ENCODE results near the gene ERFE. TPM values are rescaled to one million over a fixed set of nuclear protein-coding genes. Genes with fewer than 3 reads are reported as not detected.
A peak's percentile ranks its signal among the peaks of the same experiment; 100 is the strongest.

The ERFE gene
- total and polyA plus RNA-seq, 10 of the 15 experiments (the other 5 are each of a cell fraction or from before 2014, with no cell fraction given) = not detected

DNA sequence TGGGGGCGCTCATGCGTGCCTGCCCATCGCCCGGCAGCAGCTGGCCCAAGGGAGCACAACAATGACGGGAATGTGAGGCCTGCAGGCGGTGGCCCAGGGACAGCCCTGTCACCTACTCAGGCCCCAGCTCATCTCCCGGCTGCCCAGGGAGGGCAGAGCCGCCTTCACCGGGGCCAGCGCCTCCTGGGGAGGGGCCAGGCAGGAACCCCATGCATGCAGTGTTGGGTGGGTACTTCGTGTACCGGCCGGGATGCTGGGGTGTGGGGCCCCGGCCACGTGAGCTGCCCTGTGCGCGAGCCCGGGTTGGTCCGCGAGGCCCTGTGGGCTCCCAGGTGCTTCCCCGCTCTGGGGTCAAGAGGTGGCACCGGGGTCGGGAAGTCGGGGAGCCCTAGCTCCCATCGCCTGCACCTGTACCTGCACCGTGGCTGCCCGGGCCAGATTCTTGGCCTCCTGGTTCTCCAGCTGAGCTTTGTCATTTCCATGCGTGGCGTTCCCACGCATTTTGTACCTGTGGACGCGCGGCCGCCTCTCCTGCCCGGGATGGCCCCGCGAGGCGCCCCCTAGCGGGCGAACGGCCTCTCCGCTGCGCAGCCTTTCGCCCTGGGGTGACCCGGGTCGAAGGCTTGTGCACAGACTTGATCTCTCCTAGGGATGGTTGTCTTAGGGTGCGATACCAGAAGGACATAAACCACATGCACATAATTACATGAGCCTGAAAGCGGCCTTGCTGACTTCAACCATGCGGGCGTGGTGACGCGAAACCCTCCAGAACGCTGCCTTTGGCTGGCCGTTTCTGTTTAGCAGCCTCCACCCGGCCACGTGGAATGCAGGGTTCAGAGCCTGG is 19.4 kb upstream of the ERFE start (continued):
- TF ChIP-seq BCL11A (IDR thresholded peaks at IDR 0.05; ENCODE audit: low read depth, low read length) = no peak
- peak; percentile 38 for TF ChIP-seq RAD21 (IDR thresholded peaks at IDR 0.05; ENCODE audit: insufficient read depth, low read depth, low read length)
- TF ChIP-seq, protein P1, sequence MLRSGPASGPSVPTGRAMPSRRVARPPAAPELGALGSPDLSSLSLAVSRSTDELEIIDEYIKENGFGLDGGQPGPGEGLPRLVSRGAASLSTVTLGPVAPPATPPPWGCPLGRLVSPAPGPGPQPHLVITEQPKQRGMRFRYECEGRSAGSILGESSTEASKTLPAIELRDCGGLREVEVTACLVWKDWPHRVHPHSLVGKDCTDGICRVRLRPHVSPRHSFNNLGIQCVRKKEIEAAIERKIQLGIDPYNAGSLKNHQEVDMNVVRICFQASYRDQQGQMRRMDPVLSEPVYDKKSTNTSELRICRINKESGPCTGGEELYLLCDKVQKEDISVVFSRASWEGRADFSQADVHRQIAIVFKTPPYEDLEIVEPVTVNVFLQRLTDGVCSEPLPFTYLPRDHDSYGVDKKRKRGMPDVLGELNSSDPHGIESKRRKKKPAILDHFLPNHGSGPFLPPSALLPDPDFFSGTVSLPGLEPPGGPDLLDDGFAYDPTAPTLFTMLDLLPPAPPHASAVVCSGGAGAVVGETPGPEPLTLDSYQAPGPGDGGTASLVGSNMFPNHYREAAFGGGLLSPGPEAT (IDR thresholded peaks at IDR 0.05; ENCODE audit: low read depth) = no peak
- TF ChIP-seq, protein P2, sequence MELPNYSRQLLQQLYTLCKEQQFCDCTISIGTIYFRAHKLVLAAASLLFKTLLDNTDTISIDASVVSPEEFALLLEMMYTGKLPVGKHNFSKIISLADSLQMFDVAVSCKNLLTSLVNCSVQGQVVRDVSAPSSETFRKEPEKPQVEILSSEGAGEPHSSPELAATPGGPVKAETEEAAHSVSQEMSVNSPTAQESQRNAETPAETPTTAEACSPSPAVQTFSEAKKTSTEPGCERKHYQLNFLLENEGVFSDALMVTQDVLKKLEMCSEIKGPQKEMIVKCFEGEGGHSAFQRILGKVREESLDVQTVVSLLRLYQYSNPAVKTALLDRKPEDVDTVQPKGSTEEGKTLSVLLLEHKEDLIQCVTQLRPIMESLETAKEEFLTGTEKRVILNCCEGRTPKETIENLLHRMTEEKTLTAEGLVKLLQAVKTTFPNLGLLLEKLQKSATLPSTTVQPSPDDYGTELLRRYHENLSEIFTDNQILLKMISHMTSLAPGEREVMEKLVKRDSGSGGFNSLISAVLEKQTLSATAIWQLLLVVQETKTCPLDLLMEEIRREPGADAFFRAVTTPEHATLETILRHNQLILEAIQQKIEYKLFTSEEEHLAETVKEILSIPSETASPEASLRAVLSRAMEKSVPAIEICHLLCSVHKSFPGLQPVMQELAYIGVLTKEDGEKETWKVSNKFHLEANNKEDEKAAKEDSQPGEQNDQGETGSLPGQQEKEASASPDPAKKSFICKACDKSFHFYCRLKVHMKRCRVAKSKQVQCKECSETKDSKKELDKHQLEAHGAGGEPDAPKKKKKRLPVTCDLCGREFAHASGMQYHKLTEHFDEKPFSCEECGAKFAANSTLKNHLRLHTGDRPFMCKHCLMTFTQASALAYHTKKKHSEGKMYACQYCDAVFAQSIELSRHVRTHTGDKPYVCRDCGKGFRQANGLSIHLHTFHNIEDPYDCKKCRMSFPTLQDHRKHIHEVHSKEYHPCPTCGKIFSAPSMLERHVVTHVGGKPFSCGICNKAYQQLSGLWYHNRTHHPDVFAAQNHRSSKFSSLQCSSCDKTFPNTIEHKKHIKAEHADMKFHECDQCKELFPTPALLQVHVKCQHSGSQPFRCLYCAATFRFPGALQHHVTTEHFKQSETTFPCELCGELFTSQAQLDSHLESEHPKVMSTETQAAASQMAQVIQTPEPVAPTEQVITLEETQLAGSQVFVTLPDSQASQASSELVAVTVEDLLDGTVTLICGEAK (IDR thresholded peaks at IDR 0.05; ENCODE audit: borderline replicate concordance) = no peak
- TF ChIP-seq YBX1 (IDR thresholded peaks at IDR 0.05) = no peak
- no peak for TF ChIP-seq NFYB (IDR thresholded peaks at IDR 0.05; ENCODE audit: insufficient read depth, low read depth, low read length)
- TF ChIP-seq MYB (IDR thresholded peaks at IDR 0.05; ENCODE audit: borderline replicate concordance, low read depth, low read length) = no peak
- TF ChIP-seq STAT3 (IDR thresholded peaks at IDR 0.05; ENCODE audit: low read depth, low read length) = no peak
- TF ChIP-seq POLR2A (IDR thresholded peaks at IDR 0.05; ENCODE audit: low read depth, low read length) = no peak
- TF ChIP-seq ZZZ3 (IDR thresholded peaks at IDR 0.05; ENCODE audit: control insufficient read depth, insufficient read length, low read depth) = no peak
- no peak for TF ChIP-seq CEBPB (IDR thresholded peaks at IDR 0.05; ENCODE audit: borderline replicate concordance in 1 of 2, low read depth in 2 of 2, low read length in 2 of 2)
- no peak for TF ChIP-seq ZNF274 (IDR thresholded peaks at IDR 0.05; ENCODE audit: insufficient read depth, insufficient read length)
- TF ChIP-seq, protein P3, sequence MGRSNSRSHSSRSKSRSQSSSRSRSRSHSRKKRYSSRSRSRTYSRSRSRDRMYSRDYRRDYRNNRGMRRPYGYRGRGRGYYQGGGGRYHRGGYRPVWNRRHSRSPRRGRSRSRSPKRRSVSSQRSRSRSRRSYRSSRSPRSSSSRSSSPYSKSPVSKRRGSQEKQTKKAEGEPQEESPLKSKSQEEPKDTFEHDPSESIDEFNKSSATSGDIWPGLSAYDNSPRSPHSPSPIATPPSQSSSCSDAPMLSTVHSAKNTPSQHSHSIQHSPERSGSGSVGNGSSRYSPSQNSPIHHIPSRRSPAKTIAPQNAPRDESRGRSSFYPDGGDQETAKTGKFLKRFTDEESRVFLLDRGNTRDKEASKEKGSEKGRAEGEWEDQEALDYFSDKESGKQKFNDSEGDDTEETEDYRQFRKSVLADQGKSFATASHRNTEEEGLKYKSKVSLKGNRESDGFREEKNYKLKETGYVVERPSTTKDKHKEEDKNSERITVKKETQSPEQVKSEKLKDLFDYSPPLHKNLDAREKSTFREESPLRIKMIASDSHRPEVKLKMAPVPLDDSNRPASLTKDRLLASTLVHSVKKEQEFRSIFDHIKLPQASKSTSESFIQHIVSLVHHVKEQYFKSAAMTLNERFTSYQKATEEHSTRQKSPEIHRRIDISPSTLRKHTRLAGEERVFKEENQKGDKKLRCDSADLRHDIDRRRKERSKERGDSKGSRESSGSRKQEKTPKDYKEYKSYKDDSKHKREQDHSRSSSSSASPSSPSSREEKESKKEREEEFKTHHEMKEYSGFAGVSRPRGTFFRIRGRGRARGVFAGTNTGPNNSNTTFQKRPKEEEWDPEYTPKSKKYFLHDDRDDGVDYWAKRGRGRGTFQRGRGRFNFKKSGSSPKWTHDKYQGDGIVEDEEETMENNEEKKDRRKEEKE (IDR thresholded peaks at IDR 0.05) = no peak
- TF ChIP-seq, protein P4, sequence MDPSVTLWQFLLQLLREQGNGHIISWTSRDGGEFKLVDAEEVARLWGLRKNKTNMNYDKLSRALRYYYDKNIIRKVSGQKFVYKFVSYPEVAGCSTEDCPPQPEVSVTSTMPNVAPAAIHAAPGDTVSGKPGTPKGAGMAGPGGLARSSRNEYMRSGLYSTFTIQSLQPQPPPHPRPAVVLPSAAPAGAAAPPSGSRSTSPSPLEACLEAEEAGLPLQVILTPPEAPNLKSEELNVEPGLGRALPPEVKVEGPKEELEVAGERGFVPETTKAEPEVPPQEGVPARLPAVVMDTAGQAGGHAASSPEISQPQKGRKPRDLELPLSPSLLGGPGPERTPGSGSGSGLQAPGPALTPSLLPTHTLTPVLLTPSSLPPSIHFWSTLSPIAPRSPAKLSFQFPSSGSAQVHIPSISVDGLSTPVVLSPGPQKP (IDR thresholded peaks at IDR 0.05; ENCODE audit: low read depth, low read length) = no peak
- TF ChIP-seq KLF5 (IDR thresholded peaks at IDR 0.05; ENCODE audit: partially characterized antibody) = no peak
- TF ChIP-seq, protein P5, sequence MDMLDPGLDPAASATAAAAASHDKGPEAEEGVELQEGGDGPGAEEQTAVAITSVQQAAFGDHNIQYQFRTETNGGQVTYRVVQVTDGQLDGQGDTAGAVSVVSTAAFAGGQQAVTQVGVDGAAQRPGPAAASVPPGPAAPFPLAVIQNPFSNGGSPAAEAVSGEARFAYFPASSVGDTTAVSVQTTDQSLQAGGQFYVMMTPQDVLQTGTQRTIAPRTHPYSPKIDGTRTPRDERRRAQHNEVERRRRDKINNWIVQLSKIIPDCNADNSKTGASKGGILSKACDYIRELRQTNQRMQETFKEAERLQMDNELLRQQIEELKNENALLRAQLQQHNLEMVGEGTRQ (IDR thresholded peaks at IDR 0.05; ENCODE audit: borderline replicate concordance, low read depth, low read length) = no peak
- no peak for TF ChIP-seq MYC (IDR thresholded peaks at IDR 0.05; ENCODE audit: insufficient read depth, insufficient read length, insufficient replicate concordance, low read length, severe bottlenecking)
- no peak for TF ChIP-seq RUNX3 (IDR thresholded peaks at IDR 0.05; ENCODE audit: low read length)
- TF ChIP-seq ZSCAN29 (IDR thresholded peaks at IDR 0.05) = no peak

All from GM12878 (cell line).